NT2/D1 (cell line): Measurements from ENCODE around the gene KRT9.

Experiments
- SUZ12 ChIP-seq: IDR thresholded peaks from 2 replicates; pipeline ENCODE4 v1.6.1; 2011; ENCODE audit not compliant: insufficient read length, insufficient read depth; ENCODE audit errors: extremely low read depth
- YY1 ChIP-seq: IDR thresholded peaks from 2 replicates; pipeline ENCODE4 v1.6.1; 2011; ENCODE audit not compliant: insufficient read length, insufficient read depth
- ZNF274 ChIP-seq: IDR thresholded peaks from 2 replicates; pipeline ENCODE4 v1.6.1; 2011; ENCODE audit warnings: mild to moderate bottlenecking, low read depth, low read length

DNA sequence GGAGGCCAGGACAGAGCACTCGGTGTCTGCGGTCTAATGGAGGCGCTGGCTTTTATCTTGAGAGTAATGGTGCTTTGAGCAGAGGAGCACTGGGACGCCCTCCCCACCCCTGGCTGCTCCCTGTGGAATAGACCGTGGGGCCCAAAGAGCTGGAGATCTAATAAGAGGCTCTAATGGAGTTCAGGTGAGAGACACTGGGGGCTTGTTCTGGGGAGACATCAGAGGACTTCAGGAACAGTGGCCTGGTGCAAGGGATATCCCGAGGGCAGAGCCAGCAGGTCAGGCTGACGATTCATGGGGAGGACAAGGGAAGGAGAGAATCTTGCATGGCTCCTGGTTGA is 34.3 kb downstream of the KRT9 start:
- TF ChIP-seq SUZ12 (no peak), YY1 (no peak), ZNF274 (no peak)
